ENCODE data around the gene PLA2R1.

Gene PLA2R1

GRCh38 chr2:159922563-159922962 is 139.9 kb downstream of the PLA2R1 start:
- DNase-seq = no peak

- peak; percentile 79 for DNase-seq
Observed at GRCh38 chr2:159921752-159922404, 140.5 kb downstream of the PLA2R1 start.

GRCh38 chr2:159916511-159916910 is 145.9 kb downstream of the PLA2R1 start:
- no peak for DNase-seq

GRCh38 chr2:159913900-159914299 is 148.5 kb downstream of the PLA2R1 start:
- DNase-seq = no peak

GRCh38 chr2:159912580-159912979 is 149.8 kb downstream of the PLA2R1 start:
- no peak for DNase-seq

- DNase-seq = no peak
Observed at GRCh38 chr2:159910951-159911350, 151.5 kb downstream of the PLA2R1 start.

- no peak for DNase-seq
Observed at GRCh38 chr2:159908623-159909022, 153.8 kb downstream of the PLA2R1 start.

- DNase-seq = no peak
Observed at GRCh38 chr2:159907909-159908308, 154.5 kb downstream of the PLA2R1 start.

- no peak for DNase-seq
Observed at GRCh38 chr2:159905926-159906714, 156.3 kb downstream of the PLA2R1 start.

GRCh38 chr2:159904959-159905305 is 157.5 kb downstream of the PLA2R1 start:
- DNase-seq = no peak

GRCh38 chr2:159904127-159904958 is 158.1 kb downstream of the PLA2R1 start, which contains the start of gene LY75:
LY75 (minus strand) TSS chr2:159904756.
- peak; percentile 88 for DNase-seq

- peak; percentile 71 for DNase-seq
Observed at GRCh38 chr2:159903443-159904126, 158.8 kb downstream of the PLA2R1 start.

- DNase-seq = no peak
Observed at GRCh38 chr2:159902722-159903121, 159.7 kb downstream of the PLA2R1 start.

GRCh38 chr2:159900343-159900742 is 162.1 kb downstream of the PLA2R1 start:
- no peak for DNase-seq

GRCh38 chr2:159898441-159898840 is 164.0 kb downstream of the PLA2R1 start:
- DNase-seq = no peak

- no peak for DNase-seq
Observed at GRCh38 chr2:159897720-159898119, 164.7 kb downstream of the PLA2R1 start.

- DNase-seq = no peak
Observed at GRCh38 chr2:159897081-159897480, 165.3 kb downstream of the PLA2R1 start.

GRCh38 chr2:159895258-159896065 is 167.0 kb downstream of the PLA2R1 start:
- no peak for DNase-seq

- no peak for DNase-seq
Observed at GRCh38 chr2:159894145-159894838, 168.1 kb downstream of the PLA2R1 start.

- DNase-seq = no peak
Observed at GRCh38 chr2:159892990-159893810, 169.2 kb downstream of the PLA2R1 start.
